Stimulated activated CD4-positive, alpha-beta T cell treated with anti-CD3 and anti-CD28 coated beads, Interleukin-1b, Interleukin-23, amount 100 ng/mL, for 4 hours (primary cell): Measurements from ENCODE around the gene CBY2.
"Not testable (repeated sequence)": the region's sequence is repeated elsewhere in the genome, so short reads cannot be mapped to it uniquely, and the experiment has no call there.

Source experiments
- DNase-seq, 2 donors: peaks; one replicate each; pipeline ENCODE4 v3.0.0-alpha.2; 2020; ENCODE audit warnings: low read depth in 2 of 2

The CBY2 gene

DNA sequence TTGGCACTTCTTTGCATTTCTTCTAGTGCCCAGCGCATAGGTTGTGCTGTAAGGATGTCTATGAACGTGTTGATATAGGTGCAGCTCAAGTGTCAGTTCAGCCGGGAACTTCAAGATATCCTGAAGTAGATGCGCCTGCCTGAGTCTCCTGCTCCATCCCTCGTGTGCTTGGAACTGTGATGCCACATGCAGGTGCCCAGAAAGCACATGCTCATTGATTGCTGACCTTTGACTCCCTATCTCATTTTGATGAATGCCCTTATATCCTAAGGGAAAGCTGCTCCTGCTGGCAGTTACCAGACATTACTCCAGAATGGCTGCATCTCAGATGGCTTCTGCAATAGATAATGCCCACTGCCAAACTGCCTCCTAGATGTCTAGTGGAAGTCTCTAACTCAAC is 40.9 kb downstream of the CBY2 start:
- no peak for DNase-seq

DNA sequence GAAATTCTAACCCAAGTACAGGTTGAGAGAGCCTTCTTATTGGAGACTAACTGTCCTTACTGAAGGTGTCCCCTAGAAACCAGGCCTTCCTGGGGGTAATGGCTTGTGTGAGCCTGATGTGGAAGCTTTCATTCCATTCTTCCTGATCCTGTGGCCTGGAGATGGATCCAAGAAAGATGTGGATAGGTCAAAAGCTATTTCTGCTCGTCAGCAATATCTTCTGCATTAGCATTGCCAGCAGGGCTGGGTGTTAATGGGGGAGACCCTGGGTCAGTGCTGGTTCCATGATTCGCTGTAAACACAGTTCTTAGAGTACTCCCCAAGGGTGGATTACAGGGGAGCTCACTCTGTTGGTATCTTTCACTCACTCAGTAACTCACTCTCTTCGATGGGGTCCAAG is 42.9 kb downstream of the CBY2 start:
- DNase-seq: no peak

DNA sequence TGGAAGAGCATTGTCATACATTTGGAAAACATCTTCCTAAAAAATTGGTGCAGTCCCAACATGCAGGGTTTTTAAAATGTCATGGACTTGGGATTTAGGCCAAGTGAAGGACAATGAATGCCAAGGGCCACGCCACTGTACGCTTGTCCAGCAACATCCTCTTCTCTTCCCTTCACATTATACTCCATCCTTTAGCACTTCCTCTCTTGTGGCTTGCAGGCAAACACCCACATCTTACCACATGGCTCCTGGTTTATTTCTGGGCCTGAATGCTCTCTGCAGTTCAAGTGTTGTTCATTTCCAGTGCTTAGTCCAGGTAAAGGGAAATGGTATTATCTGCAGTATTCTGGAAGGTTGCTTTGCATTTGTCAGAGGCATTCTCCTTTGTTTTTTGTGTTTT is 45.0 kb downstream of the CBY2 start:
- DNase-seq: no peak

DNA sequence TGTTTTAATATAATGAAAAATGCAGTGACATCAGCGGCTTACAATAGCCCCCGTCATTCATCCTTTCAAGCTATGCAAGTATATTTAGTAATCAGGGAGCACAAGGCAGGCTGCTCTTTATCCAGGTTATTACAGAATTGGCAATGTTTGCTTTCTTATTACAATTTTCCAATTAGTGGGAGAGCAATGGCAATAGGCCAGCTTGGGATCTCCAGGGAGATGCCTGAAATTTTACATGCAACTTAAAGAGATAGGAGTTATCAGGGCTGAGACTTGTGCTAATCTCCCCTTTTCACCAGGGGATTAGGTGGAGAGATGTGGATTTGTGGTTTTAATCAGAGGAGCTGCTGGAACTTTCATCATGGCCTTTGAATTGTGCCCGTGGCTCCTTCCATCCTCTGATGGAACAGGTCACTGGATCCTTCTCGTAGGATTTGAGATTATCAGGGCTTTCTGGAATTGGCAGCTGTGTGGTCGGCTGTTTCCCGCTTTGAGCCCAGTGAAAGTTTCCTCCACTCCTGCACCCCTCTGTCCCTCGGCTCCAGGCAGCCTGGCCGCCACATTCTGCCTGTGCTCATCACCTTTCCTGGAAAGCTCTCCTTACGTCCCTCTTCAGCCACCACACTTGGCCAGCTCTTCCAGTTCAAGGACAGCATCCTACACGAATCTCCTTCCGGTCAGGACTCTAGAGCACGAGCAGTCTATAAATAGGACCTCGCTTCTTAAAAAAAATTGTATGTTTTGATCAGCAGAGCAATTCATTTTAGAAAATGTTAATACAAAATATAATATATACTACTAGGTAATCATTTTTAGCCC is 47.0 kb downstream of the CBY2 start:
- no peak for DNase-seq

DNA sequence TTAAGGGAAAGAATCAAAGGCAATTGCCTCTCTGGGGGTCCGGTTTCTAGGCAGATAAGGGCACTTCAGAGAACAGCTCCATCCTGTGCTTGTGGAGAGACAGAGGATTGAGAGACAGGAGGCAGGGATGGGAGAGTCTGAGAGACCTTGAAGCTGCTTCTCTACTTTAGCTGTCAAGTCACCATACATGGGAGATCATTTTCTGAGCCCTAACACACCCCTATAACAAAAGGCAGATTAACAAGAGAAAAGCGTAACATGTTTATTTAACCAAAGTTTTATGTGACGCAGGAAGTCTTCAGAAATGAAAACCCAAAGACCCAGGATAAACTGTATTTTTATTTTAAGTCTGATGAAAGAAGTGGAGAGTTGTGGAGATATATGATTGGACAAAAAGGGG is 48.4 kb downstream of the CBY2 start:
- no peak for DNase-seq

DNA sequence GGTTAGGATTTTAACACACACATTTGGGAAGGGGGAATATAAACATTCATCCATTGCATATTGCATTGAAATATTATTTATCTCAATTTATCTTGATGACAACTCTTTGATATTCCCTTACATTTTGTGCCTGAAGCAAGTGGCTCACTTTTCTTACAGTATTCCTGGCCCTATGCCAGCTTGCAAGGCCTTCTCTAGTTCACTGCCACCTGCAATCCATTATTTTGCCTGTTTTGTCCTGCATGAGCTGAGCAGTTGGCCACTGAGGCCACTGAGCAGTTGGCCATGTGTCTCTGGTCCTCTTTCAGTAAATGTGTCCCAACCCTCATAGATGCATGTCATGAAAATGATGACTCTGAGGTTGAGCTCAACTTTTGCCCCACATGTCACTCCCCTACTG is 49.8 kb downstream of the CBY2 start:
- DNase-seq: no peak

DNA sequence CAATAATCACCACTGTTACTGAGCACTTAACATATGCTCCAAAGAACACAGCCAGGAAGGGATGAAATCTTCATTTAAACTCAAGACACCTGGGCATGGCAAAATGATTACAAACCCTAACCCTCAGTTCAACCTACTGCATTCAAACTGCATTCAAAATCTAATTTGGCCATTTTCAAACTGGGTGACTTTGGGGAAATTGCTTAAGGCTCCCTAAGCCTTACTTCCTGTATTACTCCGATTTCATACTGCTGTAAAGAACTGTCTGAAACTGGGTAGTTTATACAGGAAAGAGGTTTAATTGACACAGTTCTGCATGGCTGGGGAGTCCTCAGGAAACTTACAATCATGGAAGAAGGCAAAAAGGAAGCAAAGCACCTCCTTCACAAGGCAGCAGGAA is 50.4 kb downstream of the CBY2 start:
- no peak for DNase-seq

DNA sequence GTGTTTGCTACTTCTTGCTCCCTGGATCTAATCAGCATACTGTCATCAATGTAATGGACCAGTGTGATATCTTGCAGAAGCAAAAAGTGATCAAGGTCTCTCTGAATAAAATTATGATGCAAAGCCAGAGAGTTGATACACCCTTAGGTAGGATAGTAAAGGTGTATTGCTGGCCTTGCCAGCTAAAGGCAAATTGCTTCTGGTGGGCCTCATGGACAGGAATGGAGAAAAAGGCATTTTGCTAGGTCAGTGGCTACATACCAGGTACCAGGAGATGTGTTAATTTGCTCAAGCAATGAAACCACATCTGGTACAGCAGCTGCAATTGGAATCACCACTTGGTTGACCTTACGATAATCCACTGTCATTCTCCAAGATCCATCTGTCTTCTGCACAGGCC is 54.4 kb downstream of the CBY2 start:
- not testable (repeated sequence) for DNase-seq

DNA sequence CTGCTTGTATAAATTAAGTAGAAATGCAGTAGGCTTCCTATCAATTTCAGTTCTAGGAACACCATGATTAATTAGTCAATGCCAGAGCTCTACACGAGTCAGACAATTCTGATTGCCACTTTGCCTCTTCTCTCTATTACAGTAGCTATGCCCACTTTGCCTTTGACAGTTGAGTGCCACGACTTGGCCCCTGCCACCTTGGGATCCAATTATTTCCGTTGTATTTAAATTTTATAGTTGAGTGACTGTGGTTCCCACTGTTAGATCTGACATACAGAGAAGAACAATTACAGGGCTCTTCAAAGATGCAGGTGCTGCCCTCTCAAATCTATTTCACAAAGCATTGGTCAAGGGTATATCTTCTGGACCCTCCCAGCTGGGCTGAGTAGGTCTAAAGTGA is 55.5 kb downstream of the CBY2 start:
- DNase-seq: not testable (repeated sequence)

DNA sequence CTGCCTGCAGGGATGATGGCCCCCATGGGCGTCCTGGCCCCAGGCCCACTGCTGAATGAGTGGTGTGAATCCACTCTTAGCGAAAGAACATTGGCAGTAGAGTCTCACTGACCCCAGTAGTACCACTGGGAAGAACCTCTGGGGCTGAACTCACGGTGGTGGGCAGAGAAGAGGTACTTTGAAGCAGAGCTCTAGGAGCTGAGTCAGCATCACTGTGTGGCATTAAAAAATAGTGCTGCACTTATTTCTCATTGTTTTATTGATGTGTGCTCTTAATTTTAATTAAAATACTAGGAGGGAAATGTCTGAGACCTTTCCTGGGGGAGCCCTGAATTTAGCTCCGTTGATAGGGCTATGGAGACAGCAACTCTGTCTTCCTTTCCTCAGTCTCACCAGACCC is 61.3 kb downstream of the CBY2 start:
- DNase-seq: no peak
